Choroid plexus epithelial cell (primary cell): ENCODE data around the gene NOX5.

Experiments
- DNase-seq: peaks from one replicate; pipeline ENCODE4 v3.0.0-alpha.2; 2010; ENCODE audit warnings: low read depth
- H3K4me3 ChIP-seq: 2 replicates; pipeline ENCODE4 v1.5.1; 2011; ENCODE audit warnings: low read depth, mild to moderate bottlenecking, control low read depth, low read length, moderate library complexity
- CTCF ChIP-seq: conservative IDR thresholded peaks from 2 replicates; pipeline ENCODE4 v1.5.1; 2011; ENCODE audit warnings: low read depth, mild to moderate bottlenecking, control low read depth, inconsistent platforms, low read length, moderate library complexity

NOX5 gene

DNA sequence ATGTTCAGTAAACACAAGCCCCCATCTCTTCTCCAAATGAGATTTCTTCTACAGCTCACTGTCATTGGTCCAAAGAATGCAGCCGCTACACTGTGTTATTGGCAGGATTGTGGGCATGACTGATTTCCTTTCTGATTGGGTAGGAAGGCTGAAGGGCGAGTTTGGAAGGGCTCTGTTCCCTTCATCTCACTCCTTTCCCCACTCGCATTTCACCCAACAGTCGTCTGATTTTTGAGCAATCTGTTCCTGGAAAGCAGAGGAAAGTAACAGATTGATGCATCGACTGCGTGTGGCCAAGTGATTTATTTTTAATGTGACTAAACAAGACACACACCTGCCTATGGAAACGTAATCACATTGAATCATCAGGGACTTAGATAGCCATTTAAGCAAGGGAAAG lies 55.5 kb downstream of the NOX5 start:
- DNase-seq: no peak
- no peak for TF ChIP-seq CTCF
- H3K4me3 ChIP-seq: no peak overlapping the region

- no peak for DNase-seq
- no peak for TF ChIP-seq CTCF
- no peak overlapping the region for H3K4me3 ChIP-seq
Observed at GRCh38 chr15:69070396-69070795, 55.9 kb downstream of the NOX5 start.

- no peak for DNase-seq
- TF ChIP-seq CTCF: no peak
Observed at GRCh38 chr15:69071260-69071659, 56.8 kb downstream of the NOX5 start.

DNA sequence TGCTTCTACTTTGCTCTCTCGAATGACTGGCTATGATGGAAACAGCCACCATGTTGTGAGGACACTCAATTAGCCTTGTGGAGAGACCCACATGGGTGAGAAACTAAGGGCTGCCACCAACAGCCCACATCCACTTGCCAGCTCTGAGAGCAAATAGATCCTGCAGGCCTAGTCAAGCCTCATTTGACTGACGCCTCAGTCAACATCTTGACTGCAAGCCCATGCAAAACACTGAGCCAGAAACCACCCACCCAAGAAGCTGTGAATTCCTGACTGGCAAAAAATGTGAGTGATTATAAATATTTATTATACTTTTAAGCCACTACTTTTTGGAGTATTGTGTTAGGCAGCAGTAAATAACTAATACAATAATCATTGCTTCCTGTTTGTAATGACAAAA lies 58.4 kb downstream of the NOX5 start:
- DNase-seq: no peak
- H3K4me3 ChIP-seq: no peak overlapping the region
- no peak for TF ChIP-seq CTCF

More at GRCh38 chr15:69071260-69071659, 56.8 kb downstream of the NOX5 start:
- H3K4me3 ChIP-seq: no peak overlapping the region

DNA sequence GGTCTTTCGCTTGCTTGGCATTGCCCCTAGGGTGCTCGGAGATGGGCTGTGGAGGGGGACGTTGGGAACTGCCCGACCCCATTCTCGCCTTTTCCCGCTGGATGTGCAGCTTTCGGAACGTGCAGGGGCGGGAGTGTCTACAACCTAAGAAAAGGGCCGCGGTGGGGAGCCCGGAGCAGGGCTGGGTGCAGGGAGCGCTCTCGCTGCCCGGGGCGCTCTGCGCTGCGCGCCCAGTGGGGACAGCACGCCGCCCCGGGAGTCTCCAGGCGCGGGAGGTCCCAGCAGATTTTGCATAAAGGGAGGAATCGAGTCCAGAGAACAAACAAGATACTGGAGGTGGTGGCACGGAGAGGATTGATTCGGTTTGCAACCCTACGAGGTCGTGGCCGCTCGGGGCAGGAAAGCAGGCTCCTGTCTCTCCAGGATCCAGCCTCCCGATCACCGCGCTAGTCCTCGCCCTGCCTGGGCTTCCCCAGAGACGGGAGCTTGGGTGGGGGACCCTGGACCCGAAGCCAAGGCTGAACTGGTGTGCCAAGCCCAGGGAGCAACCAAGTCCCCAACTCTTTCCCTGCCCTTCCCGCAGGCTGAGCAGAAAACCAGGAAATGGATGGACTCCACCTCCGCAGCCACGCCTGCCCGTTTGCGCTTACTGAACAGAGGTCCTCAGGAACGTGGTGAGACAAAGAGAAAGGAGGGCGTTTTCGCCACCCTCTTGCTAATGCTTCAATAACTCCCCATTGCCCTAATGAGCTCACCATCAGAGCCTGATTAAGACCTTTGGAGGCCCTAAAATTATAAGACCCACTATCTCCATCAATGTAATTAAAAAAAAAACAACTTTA lies 59.7 kb downstream of the NOX5 start:
- DNase-seq: peak; percentile 67
- no peak for TF ChIP-seq CTCF
- peak overlapping the region; percentile 78 for H3K4me3 ChIP-seq

DNA sequence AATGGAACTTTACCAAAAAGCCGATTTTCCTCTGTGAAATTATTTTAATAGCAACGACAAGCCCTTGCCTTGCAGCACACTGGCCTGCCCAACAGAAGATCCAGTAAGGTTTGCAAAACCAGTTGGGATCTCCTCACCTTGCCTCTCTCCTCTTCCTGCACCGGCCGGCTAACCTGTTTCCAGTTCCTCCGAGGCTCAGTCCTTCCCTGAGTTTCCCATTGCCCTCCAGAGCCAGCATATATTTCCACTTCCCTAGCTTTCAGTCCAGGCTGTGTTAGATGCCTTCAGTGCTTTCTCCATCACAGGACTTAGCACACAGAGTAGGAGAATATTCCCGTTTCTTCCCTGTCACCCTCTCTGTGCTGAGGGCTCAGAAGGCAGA lies 60.3 kb downstream of the NOX5 start:
- H3K4me3 ChIP-seq: peak overlapping the region; percentile 78
- no peak for TF ChIP-seq CTCF
- peak; percentile 29 for DNase-seq

- DNase-seq: peak; percentile 22
- H3K4me3 ChIP-seq: no peak overlapping the region
- no peak for TF ChIP-seq CTCF
Observed at GRCh38 chr15:69075440-69075839, 60.9 kb downstream of the NOX5 start.
